ENCODE data around the gene ETFA. TPM values are rescaled to one million over a fixed set of nuclear protein-coding genes. Genes with fewer than 3 reads are reported as not detected.
A peak's percentile ranks its signal among the peaks of the same experiment; 100 is the strongest.

The ETFA gene
- total RNA-seq, 1 donor from 2014 or later = 144 TPM

DNA sequence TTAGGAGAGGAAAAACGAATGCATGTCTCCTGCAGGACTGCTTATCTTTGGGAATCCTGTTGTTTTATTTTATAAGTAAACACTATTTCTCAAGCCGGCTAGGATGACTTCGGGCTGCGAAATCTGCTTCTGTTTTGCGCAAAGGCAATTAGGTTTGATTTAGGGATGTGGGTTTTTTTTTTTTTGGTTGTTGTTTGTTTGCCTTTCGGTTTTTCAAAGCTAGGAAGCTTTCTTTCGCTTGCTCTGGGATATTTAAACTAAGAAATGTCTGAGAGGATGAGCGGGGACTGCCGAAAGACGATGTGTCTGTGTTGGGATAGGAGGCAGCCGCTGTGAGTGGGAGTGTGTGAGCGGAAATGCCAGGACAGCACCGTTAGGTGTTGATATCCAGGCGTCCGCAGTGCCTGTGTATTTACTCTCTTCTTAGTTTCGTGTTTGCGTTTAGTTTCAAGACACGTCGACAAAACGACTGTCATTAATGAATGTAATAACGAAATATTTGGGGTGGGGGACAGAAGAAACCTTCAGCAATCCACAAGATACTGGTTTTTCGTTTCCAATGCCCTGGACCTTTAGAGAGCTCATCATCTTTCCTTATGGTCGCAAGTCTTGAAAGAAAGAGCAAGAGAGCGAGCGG, 25.9 kb upstream of the ETFA start:
- H3K27ac Mint-ChIP-seq = peak overlapping the region; percentile 25
- peaks cover 48% of the 10 kb centered on the region for H3K4me1 Mint-ChIP-seq
- no peaks in the 10 kb centered on the region for H3K9me3 Mint-ChIP-seq
- intact Hi-C loops (cut with micrococcal nuclease) = loop anchor here (1.0 to 5.0 kb wide), 6 partner anchors 8 to 275 kb away; partner anchors contain the start of gene ETFA
- peak; percentile 74 for DNase-seq
- peaks cover 10% of the 10 kb centered on the region for H3K36me3 Mint-ChIP-seq (ENCODE audit: low read depth)
- peaks cover 69% of the 10 kb centered on the region for H3K27me3 Mint-ChIP-seq
- H3K4me3 Mint-ChIP-seq = peak overlapping the region; percentile 78

DNA sequence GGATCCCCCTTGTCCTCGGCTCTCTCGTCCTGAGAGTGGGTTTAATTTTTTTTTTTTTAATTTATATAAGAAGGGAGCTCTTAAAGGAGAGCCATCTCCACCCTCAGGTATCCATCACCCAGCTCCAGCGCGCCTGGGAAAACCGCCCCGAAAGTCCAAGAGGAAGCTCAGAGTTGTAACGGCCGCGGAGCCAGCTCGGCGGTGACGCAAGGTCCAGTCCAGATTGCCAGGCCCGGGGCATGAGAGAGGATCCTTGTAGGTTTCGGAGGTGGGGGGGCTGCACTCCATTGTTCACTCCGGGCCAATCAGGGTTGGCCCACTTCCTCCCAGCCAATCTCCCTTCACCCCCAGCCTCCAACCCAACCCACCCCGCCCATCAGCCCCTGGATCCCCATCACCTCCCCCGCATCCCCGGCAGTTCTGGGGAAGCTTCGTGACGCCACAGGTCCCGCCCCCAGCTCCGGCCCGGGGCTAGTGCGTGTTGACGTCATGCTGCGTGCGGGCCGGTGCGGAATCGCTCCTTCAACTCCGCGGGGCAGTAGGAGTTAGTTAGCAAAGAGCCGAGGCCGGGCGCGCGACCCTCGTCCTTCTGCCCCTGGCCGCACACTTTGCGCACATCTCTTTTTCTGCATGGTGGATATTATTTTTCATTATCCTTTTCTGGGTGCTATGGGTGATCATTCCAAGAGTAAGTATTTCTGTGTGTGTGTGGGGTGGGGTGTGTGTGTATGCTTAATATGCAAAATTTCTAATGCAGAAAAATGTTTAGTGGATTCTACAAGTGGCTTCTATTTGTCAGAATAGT, 25.2 kb upstream of the ETFA start, which contains the start of gene ISL2:
Gene ISL2 (plus strand): TSS at position 520 of the 805 bp plus-strand sequence. CDS start 111 bp downstream, at position 631.
- Mint-ChIP-seq H3K36me3 (ENCODE audit: low read depth) (peaks cover 6% of the 10 kb centered on the region), H3K4me3 (peak within 1 kb of the TSS; percentile 78), H3K4me1 (peaks cover 41% of the 10 kb centered on the region), H3K9me3 (no peaks in the 10 kb centered on the region), H3K27me3 (peaks cover 62% of the 10 kb centered on the region), H3K27ac (peak within 1 kb of the TSS; percentile 81)
- peak; percentile 93 for DNase-seq
- intact Hi-C loops (cut with micrococcal nuclease) = loop anchor here (1.0 to 5.0 kb wide), 6 partner anchors 9 to 274 kb away; partner anchors contain the start of gene ETFA

DNA sequence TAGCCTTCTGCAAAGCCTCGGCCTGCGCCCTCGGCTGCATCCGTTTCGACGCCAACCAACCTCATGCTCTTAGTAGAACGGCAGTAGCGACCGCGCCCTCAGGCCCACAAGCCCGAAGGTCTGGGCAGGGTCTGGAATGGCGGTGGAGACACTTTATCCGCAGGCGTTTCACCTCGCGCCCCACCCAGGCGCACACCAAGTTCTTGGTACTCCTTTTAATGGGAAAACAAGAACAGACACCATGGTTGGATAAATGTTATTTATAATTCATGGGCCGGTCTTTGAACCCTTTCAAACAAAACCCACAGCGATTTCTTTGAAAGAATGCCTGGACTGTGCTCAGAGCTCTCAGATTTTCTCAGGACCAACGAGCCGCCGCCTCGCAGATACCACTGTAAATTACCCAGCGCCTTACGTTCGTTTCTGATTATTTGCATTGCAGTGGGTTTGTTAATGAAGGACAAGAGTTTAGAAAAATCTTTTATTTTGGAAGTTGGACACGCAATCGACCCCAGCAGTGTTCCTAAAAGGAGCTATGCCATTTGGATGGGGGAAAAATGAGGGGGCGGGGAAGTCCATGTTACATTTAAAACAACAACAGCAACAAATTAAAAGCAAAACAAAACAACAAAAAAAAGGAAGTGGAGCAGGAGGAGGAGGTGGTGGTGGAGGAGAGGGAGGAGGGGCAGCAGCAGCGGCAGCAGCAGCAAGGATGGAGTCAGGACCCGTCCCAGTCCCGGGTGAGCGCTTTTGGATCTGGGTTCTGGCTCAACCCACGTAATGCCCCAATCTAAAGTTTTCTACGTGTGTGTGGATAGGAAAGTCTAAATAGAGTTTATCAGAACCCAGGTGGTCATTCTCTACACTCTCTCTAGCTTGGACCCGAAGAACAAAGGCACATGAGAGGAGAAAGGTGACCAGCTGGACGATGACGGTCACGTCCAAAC, 24.3 kb upstream of the ETFA start:
- Mint-ChIP-seq H3K27me3 (peaks cover 59% of the 10 kb centered on the region), H3K36me3 (ENCODE audit: low read depth) (peaks cover 6% of the 10 kb centered on the region), H3K27ac (peak overlapping the region; percentile 81), H3K4me1 (peaks cover 38% of the 10 kb centered on the region), H3K4me3 (peak overlapping the region; percentile 78), H3K9me3 (no peaks in the 10 kb centered on the region)
- peak; percentile 77 for DNase-seq
- intact Hi-C loops (cut with micrococcal nuclease) = loop anchor here (2.0 to 5.0 kb wide), 5 partner anchors 25 to 273 kb away; partner anchors contain the start of gene ETFA

DNA sequence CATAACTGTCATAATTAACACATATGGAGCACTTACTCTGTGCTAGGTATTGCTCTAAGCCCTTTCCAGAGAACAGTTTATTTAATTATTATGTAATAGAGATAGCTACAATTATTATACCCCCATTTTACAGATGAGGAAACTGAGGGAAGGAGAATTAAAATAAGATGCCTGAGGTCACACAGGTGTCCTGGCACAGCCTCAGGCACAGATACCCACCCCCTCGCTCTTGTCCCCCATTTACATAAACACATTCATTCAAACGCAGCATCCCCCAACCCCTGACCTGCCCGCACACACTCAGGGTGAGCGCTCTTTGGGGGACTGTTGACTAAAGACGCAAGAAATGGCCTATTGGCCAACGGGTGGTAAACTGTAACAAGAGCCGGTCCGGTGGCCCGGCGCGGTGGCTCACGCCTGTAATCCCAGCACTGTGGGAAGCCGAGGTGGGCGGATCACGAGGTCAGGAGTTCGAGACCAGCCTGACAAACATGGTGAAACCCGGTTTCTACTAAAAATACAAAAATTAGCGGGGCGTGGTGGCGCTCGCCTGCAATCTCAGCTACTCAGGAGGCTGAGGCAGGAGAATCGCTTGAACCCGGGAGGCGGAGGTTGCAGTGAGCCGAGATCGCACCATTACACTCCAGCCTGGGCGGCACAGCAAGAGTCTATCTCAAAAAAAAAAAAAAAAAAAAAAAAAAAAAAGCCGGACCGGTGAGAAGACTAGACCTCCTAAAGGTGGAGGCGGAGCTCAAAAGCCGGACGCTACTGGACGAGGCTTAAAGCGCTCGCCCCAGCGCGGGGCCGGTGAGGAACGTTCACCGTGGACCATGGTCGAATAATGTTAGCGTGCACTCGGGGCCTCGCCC, 23.4 kb upstream of the ETFA start:
- H3K27ac Mint-ChIP-seq = no peak overlapping the region

DNA sequence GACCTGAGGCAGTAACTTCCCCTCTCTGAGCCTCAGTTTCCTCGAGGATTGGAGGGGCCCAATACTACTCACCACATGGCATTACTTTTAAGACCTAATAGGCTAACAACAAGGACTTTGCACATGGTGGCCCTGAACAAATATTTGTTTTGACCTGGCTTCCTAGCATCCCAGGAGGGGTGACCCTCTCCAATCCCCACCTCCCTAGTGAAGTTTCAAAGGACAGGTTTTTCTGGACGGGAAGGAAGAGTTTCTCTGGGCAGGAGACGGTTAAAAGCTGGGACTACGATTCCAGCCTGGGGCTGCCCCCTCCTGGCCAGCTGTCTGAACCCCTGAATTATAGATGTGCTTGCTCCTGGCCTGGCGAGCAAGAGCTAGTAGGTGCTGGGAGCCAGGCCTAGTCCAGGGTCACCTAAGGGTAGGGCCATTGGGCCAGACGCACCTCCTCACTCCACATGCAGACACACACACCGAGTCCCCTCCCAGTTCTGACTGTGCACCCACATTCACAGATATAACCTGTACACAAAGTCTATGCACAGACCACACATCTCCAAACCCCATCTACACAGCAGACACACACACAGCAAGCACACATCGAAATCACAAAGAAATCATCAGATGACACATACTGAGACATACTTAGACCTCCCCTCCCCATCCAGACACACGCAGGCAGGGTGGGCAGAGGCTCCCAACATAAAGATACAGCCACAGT, 22.6 kb upstream of the ETFA start:
- Mint-ChIP-seq H3K4me3 (no peak overlapping the region), H3K36me3 (ENCODE audit: low read depth) (peaks cover 6% of the 10 kb centered on the region), H3K9me3 (no peaks in the 10 kb centered on the region), H3K27me3 (peaks cover 56% of the 10 kb centered on the region), H3K27ac (peak overlapping the region; percentile 4), H3K4me1 (peaks cover 28% of the 10 kb centered on the region)
- intact Hi-C loops (cut with micrococcal nuclease) = no loop called here
- DNase-seq = no peak

More for the DNA sequence above, 23.4 kb upstream of the ETFA start:
- intact Hi-C loops (cut with micrococcal nuclease) = loop anchor here (5.0 kb wide), 1 partner anchor 272 kb away; no protein-coding TSS in a partner anchor
- DNase-seq = no peak
- H3K9me3 Mint-ChIP-seq = no peaks in the 10 kb centered on the region
- H3K36me3 Mint-ChIP-seq (ENCODE audit: low read depth) = peaks cover 6% of the 10 kb centered on the region
- H3K27me3 Mint-ChIP-seq = peaks cover 58% of the 10 kb centered on the region
- H3K4me1 Mint-ChIP-seq = peaks cover 31% of the 10 kb centered on the region
- peak overlapping the region; percentile 78 for H3K4me3 Mint-ChIP-seq

DNA sequence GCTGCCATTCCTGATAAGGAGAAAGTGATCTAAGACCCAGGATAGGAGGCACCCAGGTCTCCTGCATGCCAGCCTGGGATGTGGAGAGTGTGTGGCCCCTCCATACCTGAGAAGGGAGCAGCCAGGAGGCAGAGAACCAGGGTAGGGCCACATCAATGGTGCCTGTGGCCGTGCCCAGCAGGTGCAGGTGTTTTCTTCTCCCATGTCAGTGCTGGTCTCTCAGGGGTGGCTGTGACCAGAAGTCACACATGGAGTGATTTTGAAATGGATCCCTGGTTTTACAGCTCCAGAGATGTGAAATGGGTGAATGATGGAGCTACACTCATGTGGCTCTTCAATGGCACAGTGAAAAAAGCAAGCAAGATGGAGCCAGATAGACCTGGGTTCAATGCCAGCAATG, 22.0 kb upstream of the ETFA start:
- peaks cover 24% of the 10 kb centered on the region for H3K4me1 Mint-ChIP-seq

DNA sequence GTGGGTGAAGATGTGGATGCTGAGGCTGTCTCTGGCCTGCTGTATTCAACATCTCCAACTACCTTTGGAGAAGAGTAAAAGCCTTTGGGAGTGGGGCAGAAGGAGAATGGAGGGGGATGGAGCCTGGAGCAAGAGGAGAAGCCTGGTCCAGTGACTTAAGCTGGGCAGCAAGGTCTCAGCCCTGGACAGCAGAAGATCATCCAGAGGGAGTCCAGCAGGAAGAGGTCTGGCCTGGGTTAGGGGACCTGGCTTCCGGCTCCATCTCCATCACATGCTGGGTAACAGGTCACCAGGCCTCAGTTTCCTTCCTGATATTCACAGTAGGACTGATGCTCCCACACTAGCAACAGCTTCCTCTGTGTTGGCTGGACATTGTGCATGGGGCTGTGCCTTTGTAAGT, 21.5 kb upstream of the ETFA start:
- Mint-ChIP-seq H3K36me3 (ENCODE audit: low read depth) (peaks cover 2% of the 10 kb centered on the region), H3K4me1 (peaks cover 24% of the 10 kb centered on the region), H3K27ac (no peak overlapping the region), H3K9me3 (no peaks in the 10 kb centered on the region), H3K4me3 (no peak overlapping the region), H3K27me3 (peaks cover 59% of the 10 kb centered on the region)
- intact Hi-C loops (cut with micrococcal nuclease) = no loop called here
- DNase-seq = no peak

More for the DNA sequence above, 22.0 kb upstream of the ETFA start:
- H3K27ac Mint-ChIP-seq = no peak overlapping the region
- peaks cover 55% of the 10 kb centered on the region for H3K27me3 Mint-ChIP-seq
- no peak for DNase-seq
- H3K9me3 Mint-ChIP-seq = no peaks in the 10 kb centered on the region
- H3K4me3 Mint-ChIP-seq = no peak overlapping the region
- intact Hi-C loops (cut with micrococcal nuclease) = no loop called here
- H3K36me3 Mint-ChIP-seq (ENCODE audit: low read depth) = peaks cover 2% of the 10 kb centered on the region

DNA sequence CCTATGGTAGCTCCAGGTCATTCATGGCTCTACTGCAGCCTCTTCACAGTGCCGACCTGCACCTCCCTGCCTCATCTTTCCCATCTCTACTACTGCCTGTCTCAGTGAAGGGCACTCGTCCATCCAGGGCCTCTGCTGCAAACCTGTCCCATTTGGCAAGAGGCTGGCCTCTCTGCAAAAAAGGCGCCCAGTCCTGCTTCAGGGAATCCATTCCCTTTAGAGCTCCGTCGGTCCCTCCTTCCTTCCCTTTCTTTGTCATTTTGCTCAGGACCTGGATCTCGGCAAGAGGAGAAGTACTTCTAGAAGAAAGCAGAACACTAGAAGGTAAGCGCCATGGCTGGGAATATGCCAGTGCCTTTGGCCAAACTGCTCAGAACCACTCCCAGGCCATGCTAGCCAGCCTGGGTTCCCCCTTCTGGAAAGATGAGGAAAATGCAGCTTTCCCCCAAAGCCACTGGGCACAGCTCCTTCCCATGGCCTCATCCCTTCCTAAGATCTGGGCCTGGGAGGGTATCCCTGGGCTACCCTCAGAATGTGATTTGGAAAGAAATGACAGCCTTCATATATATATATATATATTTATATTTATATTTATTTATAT, 18.9 kb upstream of the ETFA start:
- DNase-seq = no peak
- Mint-ChIP-seq H3K27ac (no peak overlapping the region), H3K4me3 (no peak overlapping the region), H3K9me3 (no peaks in the 10 kb centered on the region), H3K4me1 (peaks cover 5% of the 10 kb centered on the region), H3K27me3 (peaks cover 46% of the 10 kb centered on the region), H3K36me3 (ENCODE audit: low read depth) (no peaks in the 10 kb centered on the region)
- intact Hi-C loops (cut with micrococcal nuclease) = no loop called here

DNA sequence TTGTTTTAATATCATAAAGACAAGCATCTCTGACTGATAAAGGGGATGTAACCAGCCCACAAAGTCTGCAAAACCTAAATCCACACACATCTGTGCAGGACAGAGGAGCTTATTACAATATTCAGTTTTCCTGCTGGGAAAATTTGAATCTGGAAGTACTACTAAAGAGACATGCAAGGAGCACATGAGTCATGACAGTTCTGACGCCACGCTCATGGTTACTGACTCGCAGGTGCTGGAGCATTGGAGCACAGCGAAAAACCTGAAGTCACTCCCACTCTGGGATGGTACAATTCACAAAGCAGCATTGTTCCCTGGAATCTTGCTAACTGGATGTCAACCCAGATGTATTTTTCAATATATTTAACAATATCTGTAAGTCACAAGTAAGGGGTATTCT, 17.7 kb upstream of the ETFA start:
- no peak overlapping the region for H3K4me3 Mint-ChIP-seq
- H3K4me1 Mint-ChIP-seq = peaks cover under 1% of the 10 kb centered on the region
- peaks cover 47% of the 10 kb centered on the region for H3K27me3 Mint-ChIP-seq
- H3K36me3 Mint-ChIP-seq (ENCODE audit: low read depth) = no peaks in the 10 kb centered on the region
- no peak overlapping the region for H3K27ac Mint-ChIP-seq
- intact Hi-C loops (cut with micrococcal nuclease) = no loop called here
- DNase-seq = no peak
- no peaks in the 10 kb centered on the region for H3K9me3 Mint-ChIP-seq

DNA sequence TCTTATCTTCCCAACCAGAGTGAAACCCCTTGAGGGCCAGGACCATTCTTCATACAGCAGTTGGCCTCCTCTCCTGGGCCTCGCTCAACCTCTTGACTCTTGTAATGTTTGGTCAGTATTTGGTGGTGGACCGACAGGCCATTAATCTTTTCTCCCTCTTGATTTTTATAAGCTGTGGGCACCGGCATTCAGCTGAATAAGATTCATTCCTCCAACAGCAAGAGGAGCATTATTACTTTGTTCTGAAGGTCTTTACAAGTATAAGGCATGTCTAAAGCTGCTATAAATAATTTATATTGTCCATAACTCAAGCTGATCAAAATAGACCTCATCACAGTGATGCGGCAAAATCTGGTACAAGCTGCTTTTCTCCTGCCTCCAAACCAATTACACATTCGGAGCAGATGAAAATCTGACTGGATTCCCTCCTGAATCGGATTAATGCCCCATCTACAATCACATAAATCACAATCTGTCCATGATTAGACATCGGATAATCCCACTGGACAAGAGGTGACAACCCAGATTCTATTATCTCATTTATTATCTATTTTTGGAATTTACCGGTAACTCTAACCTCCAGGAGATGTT, 16.9 kb upstream of the ETFA start:
- H3K4me1 Mint-ChIP-seq = no peaks in the 10 kb centered on the region
- DNase-seq = no peak
- peaks cover 50% of the 10 kb centered on the region for H3K27me3 Mint-ChIP-seq
- no peak overlapping the region for H3K4me3 Mint-ChIP-seq
- H3K9me3 Mint-ChIP-seq = no peaks in the 10 kb centered on the region
- H3K36me3 Mint-ChIP-seq (ENCODE audit: low read depth) = no peaks in the 10 kb centered on the region
- H3K27ac Mint-ChIP-seq = no peak overlapping the region
- intact Hi-C loops (cut with micrococcal nuclease) = no loop called here

DNA sequence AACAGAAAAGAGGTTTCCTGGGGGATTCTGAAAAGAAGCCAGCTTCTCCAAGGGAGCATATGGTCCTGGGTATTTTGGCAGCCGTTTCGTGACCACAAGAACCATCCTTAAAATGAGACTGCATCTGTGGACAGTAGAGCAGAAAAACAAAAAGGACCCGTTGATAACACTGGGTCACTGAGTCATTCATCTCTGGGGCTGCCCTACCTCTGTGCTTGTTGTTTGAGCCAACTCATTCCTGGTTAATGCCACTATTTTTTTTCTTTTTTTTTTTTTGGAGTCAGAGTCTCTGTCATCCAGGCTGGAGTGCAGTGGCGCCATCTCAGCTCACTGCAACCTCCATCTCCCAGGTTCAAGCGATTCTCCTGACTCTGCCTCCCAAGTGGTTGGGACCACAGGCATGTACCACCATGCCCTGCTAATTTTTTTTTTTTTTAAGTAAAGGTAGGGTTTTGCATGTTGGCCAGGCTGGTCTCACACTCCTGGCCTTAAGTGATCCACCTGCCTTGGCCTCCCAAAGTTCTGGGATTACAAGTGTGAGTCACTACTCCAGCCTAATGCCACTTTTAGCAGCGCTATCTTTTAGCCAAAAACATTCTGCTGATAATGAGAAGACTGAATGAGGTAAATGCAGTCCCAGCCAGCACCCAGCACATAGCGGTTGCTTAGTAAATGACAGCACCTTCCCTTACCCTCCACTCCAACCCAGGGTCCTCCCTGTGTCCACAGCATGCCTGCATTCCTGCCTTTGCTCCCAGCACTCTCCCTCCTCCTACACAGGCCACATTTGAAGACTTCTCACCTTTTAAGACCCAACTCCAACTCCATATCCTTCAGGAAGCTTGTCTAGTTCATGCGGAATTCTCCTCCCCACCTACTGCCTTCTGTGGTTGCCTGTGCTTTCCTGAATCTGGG, 16.2 kb upstream of the ETFA start:
- H3K36me3 Mint-ChIP-seq (ENCODE audit: low read depth) = no peaks in the 10 kb centered on the region
- no peaks in the 10 kb centered on the region for H3K9me3 Mint-ChIP-seq
- DNase-seq = no peak
- H3K27me3 Mint-ChIP-seq = peaks cover 52% of the 10 kb centered on the region
- no peaks in the 10 kb centered on the region for H3K4me1 Mint-ChIP-seq
- H3K27ac Mint-ChIP-seq = no peak overlapping the region
- H3K4me3 Mint-ChIP-seq = no peak overlapping the region
- intact Hi-C loops (cut with micrococcal nuclease) = no loop called here

Measured in activated CD4-positive, alpha-beta T cell treated with anti-CD3 and anti-CD28 coated beads, Interleukin-2, amount 10 ng/mL, durations not matched to agents 24 days and 14 days (primary cell).